ENCODE results near the gene ZNF423.
A peak's percentile ranks its signal among the peaks of the same experiment; 100 is the strongest.
"Not testable (repeated sequence)": the region's sequence is repeated elsewhere in the genome, so short reads cannot be mapped to it uniquely, and the experiment has no call there.

ZNF423 gene

GRCh38 chr16:49884033-49885015, 28.4 kb upstream of the ZNF423 start:
- H3K4me1 Mint-ChIP-seq = peaks cover 41% of the 10 kb centered on the region
- peaks cover under 1% of the 10 kb centered on the region for H3K9me3 Mint-ChIP-seq
- DNase-seq = no peak
- no peak for TF ChIP-seq CTCF (IDR thresholded peaks at IDR 0.05)
- H3K27me3 Mint-ChIP-seq (ENCODE audit: low read depth, poor library complexity) = peaks cover 9% of the 10 kb centered on the region
- no peak overlapping the region for H3K4me3 Mint-ChIP-seq
- peak overlapping the region; percentile 0 for H3K27ac Mint-ChIP-seq
- H3K36me3 Mint-ChIP-seq (ENCODE audit: low read depth) = no peaks in the 10 kb centered on the region

- H3K4me3 Mint-ChIP-seq = no peak overlapping the region
- peaks cover 34% of the 10 kb centered on the region for H3K4me1 Mint-ChIP-seq
- DNase-seq = no peak
- TF ChIP-seq CTCF (IDR thresholded peaks at IDR 0.05) = no peak
- H3K27me3 Mint-ChIP-seq (ENCODE audit: low read depth, poor library complexity) = peaks cover 10% of the 10 kb centered on the region
- no peaks in the 10 kb centered on the region for H3K36me3 Mint-ChIP-seq (ENCODE audit: low read depth)
- peak overlapping the region; percentile 34 for H3K27ac Mint-ChIP-seq
- H3K9me3 Mint-ChIP-seq = no peaks in the 10 kb centered on the region
These were observed 27.4 kb upstream of the ZNF423 start for GRCh38 chr16:49883076-49884014.

- no peak for TF ChIP-seq CTCF (IDR thresholded peaks at IDR 0.05)
- no peak for DNase-seq
- no peak overlapping the region for H3K27ac Mint-ChIP-seq
- peaks cover 9% of the 10 kb centered on the region for H3K27me3 Mint-ChIP-seq (ENCODE audit: low read depth, poor library complexity)
- no peaks in the 10 kb centered on the region for H3K9me3 Mint-ChIP-seq
- H3K4me1 Mint-ChIP-seq = peaks cover 30% of the 10 kb centered on the region
- no peak overlapping the region for H3K4me3 Mint-ChIP-seq
- H3K36me3 Mint-ChIP-seq (ENCODE audit: low read depth) = no peaks in the 10 kb centered on the region
These were observed 26.0 kb upstream of the ZNF423 start for GRCh38 chr16:49881890-49882289.

- not testable (repeated sequence) for H3K27ac Mint-ChIP-seq; H3K36me3 Mint-ChIP-seq (ENCODE audit: low read depth); H3K27me3 Mint-ChIP-seq (ENCODE audit: low read depth, poor library complexity); DNase-seq; H3K4me3 Mint-ChIP-seq; H3K9me3 Mint-ChIP-seq
- peaks cover 31% of the 10 kb centered on the region for H3K4me1 Mint-ChIP-seq
These were observed 22.6 kb upstream of the ZNF423 start for GRCh38 chr16:49878540-49878939.

- DNase-seq = peak; percentile 91
- H3K9me3 Mint-ChIP-seq = no peaks in the 10 kb centered on the region
- peak; percentile 96 for TF ChIP-seq CTCF (IDR thresholded peaks at IDR 0.05)
- H3K4me3 Mint-ChIP-seq = no peak overlapping the region
- peaks cover 24% of the 10 kb centered on the region for H3K4me1 Mint-ChIP-seq
- peaks cover 6% of the 10 kb centered on the region for H3K27me3 Mint-ChIP-seq (ENCODE audit: low read depth, poor library complexity)
- H3K36me3 Mint-ChIP-seq (ENCODE audit: low read depth) = no peaks in the 10 kb centered on the region
- H3K27ac Mint-ChIP-seq = no peak overlapping the region
These were observed 20.8 kb upstream of the ZNF423 start for GRCh38 chr16:49876716-49877129.

Measured in nephron progenitor cell (in vitro differentiated cells).